Lower lobe of right lung (tissue), 2 donors: ENCODE measurements around the gene NCOR2. TPM values are rescaled to one million over a fixed set of nuclear protein-coding genes. Genes with fewer than 3 reads are reported as not detected.

ENCODE experiments used
- ATAC-seq, 2 donors: fragments of 200-7000 bp; cut with Tn5 transposase; one replicate each; pipeline ENCODE4 v1.9.1; 2020 to 2022; ENCODE audit warnings: mild to moderate bottlenecking in 2 of 2, moderate library complexity in 2 of 2
- DNase-seq: peaks from one replicate; pipeline ENCODE4 v3.0.0-alpha.2; 2020
- H3K27ac ChIP-seq: fragments of 200-600 bp; one replicate; pipeline ENCODE4 v1.8.0; 2022
- H3K27me3 ChIP-seq: fragments of 200-600 bp; one replicate; pipeline ENCODE4 v1.8.0; 2022; ENCODE audit warnings: low read depth
- H3K36me3 ChIP-seq: fragments of 200-600 bp; one replicate; pipeline ENCODE4 v1.8.0; 2022; ENCODE audit warnings: mild to moderate bottlenecking
- H3K4me1 ChIP-seq: fragments of 200-600 bp; one replicate; pipeline ENCODE4 v1.8.0; 2022
- H3K4me3 ChIP-seq: fragments of 200-600 bp; one replicate; pipeline ENCODE4 v1.8.0; 2022; ENCODE audit warnings: mild to moderate bottlenecking
- H3K9me3 ChIP-seq: fragments of 200-600 bp; one replicate; pipeline ENCODE4 v1.8.0; 2022
- CTCF ChIP-seq: fragments of 200-600 bp; IDR thresholded peaks from one replicate; pipeline ENCODE4 v1.8.0; 2022; ENCODE audit warnings: antibody characterized with exemption, mild to moderate bottlenecking
- intact Hi-C: fragments of 100-400 bp; cut with DNase I; formaldehyde crosslinking; loops from one replicate; pipeline ENCODE4 v1.11.0; 2022
- total RNA-seq: library from RNA; stranded (reverse); fragmentation: NEBNext Ultra II Directional; extraction: Animal tissue kit (Norgen Biotek cat#: 25700); gene quantifications from one replicate; pipeline ENCODE4 v1.2.1, GENCODE V29; 2021
- donor health status: DM: no; HTN: yes; CAD: no; lungs with severe emphysema.

NCOR2 gene
- total RNA-seq, 1 donor from 2014 or later: 318 TPM

GRCh38 chr12:124542021-124542949, 25.1 kb downstream of the NCOR2 start:
- H3K27me3 ChIP-seq: no peaks in the 10 kb centered on the region
- no peak for ATAC-seq
- no peak for TF ChIP-seq CTCF
- no peak overlapping the region for H3K4me3 ChIP-seq
- H3K36me3 ChIP-seq: no peaks in the 10 kb centered on the region
- H3K4me1 ChIP-seq: peaks cover 78% of the 10 kb centered on the region
- H3K27ac ChIP-seq: peak overlapping the region; percentile 20
- H3K9me3 ChIP-seq: no peaks in the 10 kb centered on the region
- intact Hi-C loops: no loop called here
- DNase-seq: no peak

DNA sequence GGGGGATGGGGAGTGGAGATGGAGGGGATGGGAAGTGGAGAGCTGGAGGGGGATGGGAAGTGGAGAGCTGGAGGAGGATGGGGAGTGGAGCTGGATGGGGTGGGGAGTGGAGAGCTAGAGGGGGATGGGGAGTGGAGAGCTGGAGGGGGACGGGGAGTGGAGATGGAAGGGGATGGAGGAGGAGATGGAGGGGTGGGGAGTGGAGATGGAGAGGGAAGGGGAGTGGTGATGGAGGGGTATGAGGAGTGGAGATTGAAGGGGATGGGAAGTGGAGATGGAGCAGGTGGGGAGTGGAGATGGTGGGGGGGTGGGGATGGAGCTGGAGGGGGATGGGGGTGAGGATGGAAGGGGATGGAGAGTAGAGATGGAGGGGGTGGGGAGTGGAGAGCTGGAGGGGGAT, 26.1 kb downstream of the NCOR2 start:
- no peak for TF ChIP-seq CTCF
- no peaks in the 10 kb centered on the region for H3K9me3 ChIP-seq
- H3K27me3 ChIP-seq: no peaks in the 10 kb centered on the region
- no peaks in the 10 kb centered on the region for H3K36me3 ChIP-seq
- intact Hi-C loops: no loop called here
- H3K4me3 ChIP-seq: no peak overlapping the region
- DNase-seq (no peak), ATAC-seq (no peak)
- H3K4me1 ChIP-seq: peaks cover 83% of the 10 kb centered on the region
- H3K27ac ChIP-seq: no peak overlapping the region

- DNase-seq (no peak), ATAC-seq (peak in 1 of 2 donors; percentile 3)
- no peak overlapping the region for H3K4me3 ChIP-seq
- intact Hi-C loops: no loop called here
- TF ChIP-seq CTCF: no peak
- H3K9me3 ChIP-seq: no peaks in the 10 kb centered on the region
- H3K27me3 ChIP-seq: no peaks in the 10 kb centered on the region
- H3K4me1 ChIP-seq: peaks cover 63% of the 10 kb centered on the region
- H3K27ac ChIP-seq: peak overlapping the region; percentile 58
- H3K36me3 ChIP-seq: peaks cover 5% of the 10 kb centered on the region
Observed at GRCh38 chr12:124539084-124540041, 28.0 kb downstream of the NCOR2 start.

- ATAC-seq (peak; percentile 2 to 5), DNase-seq (no peak)
- peaks cover 14% of the 10 kb centered on the region for H3K36me3 ChIP-seq
- H3K9me3 ChIP-seq: no peaks in the 10 kb centered on the region
- peaks cover 54% of the 10 kb centered on the region for H3K4me1 ChIP-seq
- intact Hi-C loops: no loop called here
- no peak overlapping the region for H3K4me3 ChIP-seq
- TF ChIP-seq CTCF: no peak
- peak overlapping the region; percentile 58 for H3K27ac ChIP-seq
- H3K27me3 ChIP-seq: no peaks in the 10 kb centered on the region
Observed at GRCh38 chr12:124538194-124539082, 29.0 kb downstream of the NCOR2 start.
